Dendritic cell treated with granulocyte-macrophage colony-stimulating factor and Interleukin-4, amounts not matched to agents 40 ng/mL and 50 ng/mL, for 4 days (primary cell): ENCODE measurements around the gene CALR.
A peak's percentile ranks its signal among the peaks of the same experiment; 100 is the strongest.
"Not testable (repeated sequence)": the region's sequence is repeated elsewhere in the genome, so short reads cannot be mapped to it uniquely, and the experiment has no call there.

Experiments
- H3K27ac Mint-ChIP-seq: one replicate; pipeline ENCODE4 v1.8.0; 2022; ENCODE audit warnings: mild to moderate bottlenecking, mixed read lengths
- H3K27me3 Mint-ChIP-seq: one replicate; pipeline ENCODE4 v1.8.0; 2022; ENCODE audit warnings: mild to moderate bottlenecking, mixed read lengths
- H3K36me3 Mint-ChIP-seq: one replicate; pipeline ENCODE4 v1.8.0; 2022; ENCODE audit warnings: low read depth, mixed read lengths
- H3K4me1 Mint-ChIP-seq: one replicate; pipeline ENCODE4 v1.8.0; 2022; ENCODE audit warnings: low read depth, mixed read lengths
- H3K4me3 Mint-ChIP-seq: one replicate; pipeline ENCODE4 v1.8.0; 2022; ENCODE audit warnings: mild to moderate bottlenecking, moderate library complexity, mixed read lengths
- H3K9me3 Mint-ChIP-seq: one replicate; pipeline ENCODE4 v1.8.0; 2022; ENCODE audit warnings: mixed read lengths
- intact Hi-C: fragments of 100-400 bp; cut with micrococcal nuclease; formaldehyde crosslinking; loops from one replicate; pipeline ENCODE4 v1.15.0; 2022

CALR gene

DNA sequence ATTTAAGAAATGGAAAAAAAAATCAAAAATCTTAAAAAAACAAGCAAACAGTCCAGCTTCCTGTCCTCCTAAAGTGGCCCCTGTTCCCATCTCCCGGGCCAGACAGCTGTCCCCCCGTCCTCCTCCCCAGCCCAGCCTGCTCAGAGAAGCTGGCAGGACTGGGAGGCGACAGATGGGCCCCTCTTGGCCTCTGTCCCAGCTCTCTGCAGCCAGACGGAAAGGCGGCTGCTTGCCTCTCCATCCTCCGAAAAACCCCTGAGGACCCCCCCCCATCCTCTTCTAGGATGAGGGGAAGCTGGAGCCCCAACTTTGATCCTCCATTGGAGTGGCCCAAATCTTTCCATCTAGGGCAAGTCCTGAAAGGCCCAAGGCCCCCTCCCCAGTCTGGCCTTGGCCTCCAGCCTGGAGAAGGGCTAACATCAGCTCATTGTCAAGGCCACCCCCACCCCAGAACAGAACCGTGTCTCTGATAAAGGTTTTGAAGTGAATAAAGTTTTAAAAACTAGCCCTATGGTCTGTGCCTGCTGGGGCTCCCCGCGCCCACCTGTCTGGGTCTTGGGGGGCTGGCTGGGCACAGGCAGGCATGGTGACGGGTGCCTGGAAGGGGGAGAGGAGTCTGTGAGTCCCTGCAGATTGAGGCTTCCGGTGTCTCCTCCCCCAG is 14.9 kb downstream of the CALR start:
- peak overlapping the region; percentile 80 for H3K27ac Mint-ChIP-seq
- intact Hi-C loops: no loop called here
- H3K27me3 Mint-ChIP-seq: no peaks in the 10 kb centered on the region
- no peaks in the 10 kb centered on the region for H3K9me3 Mint-ChIP-seq
- peaks cover 80% of the 10 kb centered on the region for H3K4me1 Mint-ChIP-seq
- H3K36me3 Mint-ChIP-seq: peaks cover 80% of the 10 kb centered on the region
- no peak overlapping the region for H3K4me3 Mint-ChIP-seq

GRCh38 chr19:12953799-12954611 is 15.6 kb downstream of the CALR start:
- peaks cover 73% of the 10 kb centered on the region for H3K36me3 Mint-ChIP-seq

DNA sequence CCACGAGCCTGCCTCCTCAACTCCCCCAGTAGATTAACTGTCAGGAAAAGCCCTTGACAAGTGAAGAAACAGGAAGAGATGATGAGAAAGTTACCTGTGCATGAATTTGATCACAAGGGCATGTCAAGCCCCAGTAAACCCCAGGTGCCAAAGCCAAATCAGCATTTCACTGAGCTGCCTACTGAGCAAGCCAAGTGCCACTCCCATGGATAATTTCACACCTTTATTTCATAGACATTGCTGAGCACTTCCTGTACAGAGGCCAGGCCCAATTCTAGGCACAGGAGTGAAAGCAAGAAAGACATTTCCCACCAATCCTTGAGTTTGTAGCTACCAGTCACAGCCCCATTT is 16.2 kb downstream of the CALR start:
- intact Hi-C loops: no loop called here
- peak overlapping the region; percentile 80 for H3K27ac Mint-ChIP-seq
- H3K4me3 Mint-ChIP-seq: no peak overlapping the region
- H3K4me1 Mint-ChIP-seq: peaks cover 67% of the 10 kb centered on the region
- no peaks in the 10 kb centered on the region for H3K9me3 Mint-ChIP-seq
- no peaks in the 10 kb centered on the region for H3K27me3 Mint-ChIP-seq
- peaks cover 67% of the 10 kb centered on the region for H3K36me3 Mint-ChIP-seq

More at GRCh38 chr19:12953799-12954611, 15.6 kb downstream of the CALR start:
- Mint-ChIP-seq H3K9me3 (no peaks in the 10 kb centered on the region), H3K4me3 (no peak overlapping the region), H3K27ac (peak overlapping the region; percentile 80), H3K27me3 (no peaks in the 10 kb centered on the region), H3K4me1 (peaks cover 72% of the 10 kb centered on the region)
- intact Hi-C loops: no loop called here

GRCh38 chr19:12955575-12955974 is 17.2 kb downstream of the CALR start:
- Mint-ChIP-seq H3K4me1 (peaks cover 57% of the 10 kb centered on the region), H3K4me3 (peak overlapping the region; percentile 86), H3K36me3 (peaks cover 57% of the 10 kb centered on the region), H3K27ac (peak overlapping the region; percentile 80)
- H3K9me3 Mint-ChIP-seq, intact Hi-C loops, H3K27me3 Mint-ChIP-seq: not testable (repeated sequence)

DNA sequence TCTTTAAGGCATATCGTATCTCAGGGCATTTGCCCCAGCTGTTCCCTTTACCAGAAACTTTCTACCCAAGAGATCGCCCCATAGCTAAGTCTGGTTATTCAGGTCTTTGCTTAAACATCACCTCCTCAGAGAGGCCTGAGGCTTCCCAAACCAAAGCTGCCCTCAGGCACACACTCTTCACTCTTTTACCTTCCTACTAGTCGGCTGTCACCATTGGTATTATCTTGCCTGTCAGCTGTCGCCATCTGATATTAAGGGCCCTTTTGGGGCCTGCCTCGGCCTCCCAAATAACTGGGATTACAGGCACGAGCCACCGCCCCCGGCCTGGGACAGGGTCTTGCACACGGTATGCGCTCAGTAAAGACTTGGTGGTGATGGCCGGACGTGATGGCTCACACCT is 17.6 kb downstream of the CALR start:
- Mint-ChIP-seq H3K36me3 (peaks cover 53% of the 10 kb centered on the region), H3K27ac (peak overlapping the region; percentile 80), H3K4me3 (peak overlapping the region; percentile 86), H3K9me3 (no peaks in the 10 kb centered on the region), H3K27me3 (no peaks in the 10 kb centered on the region), H3K4me1 (peaks cover 55% of the 10 kb centered on the region)
- intact Hi-C loops: no loop called here

- H3K27ac Mint-ChIP-seq: peak within 1 kb of the TSS; percentile 80
- intact Hi-C loops: no loop called here
- peaks cover 46% of the 10 kb centered on the region for H3K36me3 Mint-ChIP-seq
- H3K27me3 Mint-ChIP-seq: no peaks in the 10 kb centered on the region
- peaks cover 48% of the 10 kb centered on the region for H3K4me1 Mint-ChIP-seq
- H3K9me3 Mint-ChIP-seq: no peaks in the 10 kb centered on the region
- peak within 1 kb of the TSS; percentile 86 for H3K4me3 Mint-ChIP-seq
These were observed 18.3 kb downstream of the CALR start, which contains the start of gene GADD45GIP1 for GRCh38 chr19:12956446-12957388. Gene GADD45GIP1 (minus strand): TSS chr19:12957223. CDS start chr19:12957212, 11 bp downstream.

DNA sequence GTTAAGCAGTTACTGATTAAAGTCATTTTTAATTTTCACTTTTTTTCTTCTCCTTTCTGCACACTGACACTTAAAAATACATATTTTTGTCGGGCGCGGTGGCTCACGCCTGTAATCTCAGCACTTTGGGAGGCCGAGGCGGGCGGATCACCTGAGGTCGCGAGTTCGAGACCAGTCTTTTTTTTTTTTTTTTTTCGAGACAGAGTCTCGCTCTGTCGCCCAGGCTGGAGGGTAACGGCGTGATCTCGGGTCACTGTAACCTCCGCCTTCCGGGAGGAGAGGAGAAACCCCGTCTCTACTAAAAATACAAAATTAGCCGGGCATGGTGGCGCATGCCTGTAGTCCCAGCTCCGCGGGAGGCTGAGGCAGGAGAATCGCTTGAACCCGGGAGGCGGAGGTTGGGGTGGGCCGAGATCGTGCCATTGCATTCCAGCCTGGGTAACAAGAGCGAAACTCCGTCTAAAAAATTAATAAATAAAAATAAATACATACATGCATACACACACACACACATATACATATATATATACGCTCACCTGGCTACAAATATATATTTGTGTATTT is 19.1 kb downstream of the CALR start:
- H3K4me1 Mint-ChIP-seq: peaks cover 41% of the 10 kb centered on the region
- H3K36me3 Mint-ChIP-seq: peaks cover 38% of the 10 kb centered on the region
- peak overlapping the region; percentile 86 for H3K4me3 Mint-ChIP-seq
- H3K9me3 Mint-ChIP-seq, H3K27me3 Mint-ChIP-seq, intact Hi-C loops: not testable (repeated sequence)
- peak overlapping the region; percentile 80 for H3K27ac Mint-ChIP-seq

DNA sequence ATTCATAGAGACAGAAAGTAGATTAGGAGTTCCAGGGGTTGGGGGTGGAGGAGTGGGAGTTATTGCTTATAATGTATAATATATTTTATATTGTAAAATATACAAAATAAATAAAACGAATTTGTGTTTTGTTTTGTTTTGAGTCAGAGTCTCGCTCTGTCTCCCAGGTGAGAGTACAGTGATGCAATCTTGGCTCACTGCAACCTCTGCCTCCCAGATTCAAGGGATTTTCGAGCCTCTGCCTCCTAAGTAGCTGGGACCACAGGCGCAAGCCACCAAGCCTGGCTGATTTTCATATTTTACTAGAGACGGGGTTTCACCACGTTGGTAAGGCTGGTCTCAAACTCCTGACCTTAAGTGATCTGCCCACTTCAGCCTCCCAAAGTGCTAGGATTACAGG is 21.1 kb downstream of the CALR start:
- peaks cover 18% of the 10 kb centered on the region for H3K36me3 Mint-ChIP-seq
- H3K4me1 Mint-ChIP-seq: peaks cover 21% of the 10 kb centered on the region
- intact Hi-C loops: no loop called here
- no peaks in the 10 kb centered on the region for H3K9me3 Mint-ChIP-seq
- H3K4me3 Mint-ChIP-seq: no peak overlapping the region
- H3K27ac Mint-ChIP-seq: no peak overlapping the region
- H3K27me3 Mint-ChIP-seq: peaks cover 3% of the 10 kb centered on the region

DNA sequence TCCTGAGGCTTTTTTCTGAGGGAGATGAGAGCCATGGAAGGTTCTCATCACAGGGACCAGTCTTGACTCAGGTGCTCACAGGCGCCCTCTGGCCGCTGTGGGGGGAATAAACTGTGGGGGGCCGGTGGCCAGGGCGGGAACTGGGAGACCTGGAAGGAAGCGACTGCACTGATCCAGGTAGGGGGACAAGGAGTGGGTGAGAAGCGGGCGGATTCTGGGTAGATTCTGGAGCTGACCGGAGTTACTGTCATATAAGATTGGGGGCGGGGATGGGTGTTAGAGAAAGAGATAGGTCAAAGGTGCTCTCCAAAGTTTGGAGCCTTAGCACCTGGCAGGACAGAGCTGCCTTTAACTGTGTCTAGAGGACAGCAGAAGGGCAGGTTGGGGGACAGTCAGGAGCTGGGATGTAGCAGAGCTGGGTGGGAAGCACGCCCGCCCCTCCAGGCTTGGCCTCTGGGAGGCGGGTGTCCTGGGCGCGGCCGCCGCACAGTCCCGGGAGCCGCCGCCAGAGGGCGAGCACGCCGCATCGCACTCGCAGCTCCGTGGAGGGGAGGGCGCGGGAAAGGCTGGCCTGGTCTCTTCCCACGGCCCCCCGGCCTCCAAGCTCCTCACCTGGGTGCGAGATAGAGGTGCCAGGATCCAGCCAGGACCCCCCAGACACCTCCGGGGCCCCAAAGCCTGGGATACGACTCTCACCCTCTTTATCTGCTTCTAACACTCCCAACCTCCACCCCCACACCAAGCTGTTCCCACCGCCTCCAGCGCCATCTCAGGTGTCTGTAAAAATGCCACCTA is 26.8 kb downstream of the CALR start:
- Mint-ChIP-seq H3K4me3 (peak overlapping the region; percentile 87), H3K36me3 (no peaks in the 10 kb centered on the region), H3K9me3 (no peaks in the 10 kb centered on the region), H3K27me3 (peaks cover 5% of the 10 kb centered on the region), H3K27ac (peak overlapping the region; percentile 73), H3K4me1 (peaks cover 12% of the 10 kb centered on the region)
- intact Hi-C loops: loop anchor here (2.0 kb wide), 1 partner anchor 80 kb away; no protein-coding TSS in a partner anchor

DNA sequence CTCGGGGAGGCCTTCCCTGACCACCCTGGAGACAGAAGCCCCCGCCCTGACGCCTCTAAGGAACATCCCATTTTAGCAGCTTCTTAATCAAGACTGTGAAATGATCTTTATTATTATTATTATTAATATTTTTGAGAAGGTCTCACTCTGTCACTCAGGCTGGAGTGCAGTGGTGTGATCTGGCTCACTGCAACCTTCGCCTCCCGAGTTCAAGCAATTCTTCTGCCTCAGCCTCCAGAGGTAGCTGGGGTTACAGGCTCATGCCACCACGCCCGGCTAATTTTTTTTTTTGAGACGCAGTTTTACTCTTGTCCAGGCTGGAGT is 27.4 kb downstream of the CALR start:
- Mint-ChIP-seq H3K27me3 (peaks cover 6% of the 10 kb centered on the region), H3K4me3 (no peak overlapping the region), H3K9me3 (no peaks in the 10 kb centered on the region), H3K27ac (no peak overlapping the region), H3K36me3 (no peaks in the 10 kb centered on the region), H3K4me1 (peaks cover 12% of the 10 kb centered on the region)
- intact Hi-C loops: loop anchor here (2.0 kb wide), 1 partner anchor 81 kb away; no protein-coding TSS in a partner anchor

- H3K27me3 Mint-ChIP-seq: peaks cover 4% of the 10 kb centered on the region
- H3K4me1 Mint-ChIP-seq: peaks cover 12% of the 10 kb centered on the region
- H3K27ac Mint-ChIP-seq: no peak overlapping the region
- no peaks in the 10 kb centered on the region for H3K36me3 Mint-ChIP-seq
- intact Hi-C loops: no loop called here
- H3K9me3 Mint-ChIP-seq: no peaks in the 10 kb centered on the region
- H3K4me3 Mint-ChIP-seq: no peak overlapping the region
These were observed 29.5 kb downstream of the CALR start for GRCh38 chr19:12967907-12968306.

- no peaks in the 10 kb centered on the region for H3K36me3 Mint-ChIP-seq
These were observed 31.0 kb downstream of the CALR start, which contains the start of gene DAND5 for GRCh38 chr19:12969292-12969988. Gene DAND5 (plus strand): TSS chr19:12969576. CDS start chr19:12969661, 85 bp downstream.

More at GRCh38 chr19:12969292-12969988, 31.0 kb downstream of the CALR start, which contains the start of gene DAND5:
- Mint-ChIP-seq H3K4me3 (no peak within 1 kb of the TSS), H3K27me3 (peaks cover 4% of the 10 kb centered on the region), H3K9me3 (no peaks in the 10 kb centered on the region), H3K27ac (no peak within 1 kb of the TSS), H3K4me1 (peaks cover 12% of the 10 kb centered on the region)
- intact Hi-C loops: no loop called here
